ENCODE data around the gene NUDT3.
"Not testable (repeated sequence)": the region's sequence is repeated elsewhere in the genome, so short reads cannot be mapped to it uniquely, and the experiment has no call there.

Gene NUDT3

DNA sequence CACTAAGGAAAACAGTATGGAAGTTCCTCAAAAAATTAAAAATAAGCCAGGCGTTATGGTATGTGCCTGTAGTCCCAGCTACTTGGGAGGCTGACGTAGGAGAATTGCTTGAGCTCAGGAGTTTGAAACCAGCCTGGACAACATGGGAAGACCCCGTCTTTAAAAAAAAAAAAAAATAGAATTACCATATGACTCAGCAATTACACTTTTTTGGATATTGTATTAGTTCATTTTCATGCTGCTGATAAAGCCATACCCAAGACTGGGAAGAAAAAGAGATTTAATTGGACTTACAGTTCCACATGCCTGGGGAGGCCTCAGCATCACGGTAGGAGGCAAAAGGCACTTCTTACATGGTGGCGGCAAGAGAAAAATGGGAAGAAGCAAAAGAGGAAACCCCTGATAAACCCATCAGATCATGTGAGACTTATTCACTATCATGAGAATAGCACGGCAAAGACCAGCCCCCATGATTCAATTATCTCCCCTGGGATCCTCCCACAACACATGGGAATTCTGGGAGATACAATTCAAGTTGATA is 132.9 kb downstream of the NUDT3 start:
- H3K27ac ChIP-seq: no peak overlapping the region
- no peaks in the 10 kb centered on the region for H3K9me3 ChIP-seq
- no peak overlapping the region for H3K4me3 ChIP-seq (ENCODE audit: low read depth in 1 of 2, low read length in 1 of 2)
- no peaks in the 10 kb centered on the region for H3K36me3 ChIP-seq
- H3K27me3 ChIP-seq: no peaks in the 10 kb centered on the region
- no peaks in the 10 kb centered on the region for H3K4me1 ChIP-seq (ENCODE audit: control insufficient read depth in 1 of 2, insufficient read depth in 1 of 2, low read depth in 1 of 2, low read length in 1 of 2)
- TF ChIP-seq, protein P1, sequence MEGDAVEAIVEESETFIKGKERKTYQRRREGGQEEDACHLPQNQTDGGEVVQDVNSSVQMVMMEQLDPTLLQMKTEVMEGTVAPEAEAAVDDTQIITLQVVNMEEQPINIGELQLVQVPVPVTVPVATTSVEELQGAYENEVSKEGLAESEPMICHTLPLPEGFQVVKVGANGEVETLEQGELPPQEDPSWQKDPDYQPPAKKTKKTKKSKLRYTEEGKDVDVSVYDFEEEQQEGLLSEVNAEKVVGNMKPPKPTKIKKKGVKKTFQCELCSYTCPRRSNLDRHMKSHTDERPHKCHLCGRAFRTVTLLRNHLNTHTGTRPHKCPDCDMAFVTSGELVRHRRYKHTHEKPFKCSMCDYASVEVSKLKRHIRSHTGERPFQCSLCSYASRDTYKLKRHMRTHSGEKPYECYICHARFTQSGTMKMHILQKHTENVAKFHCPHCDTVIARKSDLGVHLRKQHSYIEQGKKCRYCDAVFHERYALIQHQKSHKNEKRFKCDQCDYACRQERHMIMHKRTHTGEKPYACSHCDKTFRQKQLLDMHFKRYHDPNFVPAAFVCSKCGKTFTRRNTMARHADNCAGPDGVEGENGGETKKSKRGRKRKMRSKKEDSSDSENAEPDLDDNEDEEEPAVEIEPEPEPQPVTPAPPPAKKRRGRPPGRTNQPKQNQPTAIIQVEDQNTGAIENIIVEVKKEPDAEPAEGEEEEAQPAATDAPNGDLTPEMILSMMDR (IDR thresholded peaks at IDR 0.05): no peak

DNA sequence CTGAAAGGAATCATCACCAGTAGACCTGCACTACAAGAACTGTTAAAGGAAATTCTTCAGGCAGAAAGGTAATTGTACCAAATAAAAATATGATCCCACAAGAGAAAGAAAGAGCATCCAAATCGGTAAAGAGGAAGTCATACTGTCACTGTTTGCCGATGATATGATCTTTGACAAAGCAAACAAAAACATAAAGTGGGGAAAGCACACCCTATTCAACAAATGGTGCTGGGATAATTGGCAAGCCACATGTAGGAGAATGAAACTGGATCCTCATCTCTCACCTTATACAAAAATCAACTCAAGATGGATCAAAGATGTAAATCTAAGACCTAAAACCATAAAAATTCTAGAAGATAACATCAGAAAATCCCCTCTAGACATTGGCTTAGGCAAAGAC is 140.1 kb downstream of the NUDT3 start:
- not testable (repeated sequence) for H3K27me3 ChIP-seq; H3K36me3 ChIP-seq; H3K9me3 ChIP-seq; H3K27ac ChIP-seq; H3K4me3 ChIP-seq (ENCODE audit: low read depth in 1 of 2, low read length in 1 of 2)
- H3K4me1 ChIP-seq (ENCODE audit: control insufficient read depth in 1 of 2, insufficient read depth in 1 of 2, low read depth in 1 of 2, low read length in 1 of 2): peaks cover 39 to 40% of the 10 kb centered on the region in 2 experiments

DNA sequence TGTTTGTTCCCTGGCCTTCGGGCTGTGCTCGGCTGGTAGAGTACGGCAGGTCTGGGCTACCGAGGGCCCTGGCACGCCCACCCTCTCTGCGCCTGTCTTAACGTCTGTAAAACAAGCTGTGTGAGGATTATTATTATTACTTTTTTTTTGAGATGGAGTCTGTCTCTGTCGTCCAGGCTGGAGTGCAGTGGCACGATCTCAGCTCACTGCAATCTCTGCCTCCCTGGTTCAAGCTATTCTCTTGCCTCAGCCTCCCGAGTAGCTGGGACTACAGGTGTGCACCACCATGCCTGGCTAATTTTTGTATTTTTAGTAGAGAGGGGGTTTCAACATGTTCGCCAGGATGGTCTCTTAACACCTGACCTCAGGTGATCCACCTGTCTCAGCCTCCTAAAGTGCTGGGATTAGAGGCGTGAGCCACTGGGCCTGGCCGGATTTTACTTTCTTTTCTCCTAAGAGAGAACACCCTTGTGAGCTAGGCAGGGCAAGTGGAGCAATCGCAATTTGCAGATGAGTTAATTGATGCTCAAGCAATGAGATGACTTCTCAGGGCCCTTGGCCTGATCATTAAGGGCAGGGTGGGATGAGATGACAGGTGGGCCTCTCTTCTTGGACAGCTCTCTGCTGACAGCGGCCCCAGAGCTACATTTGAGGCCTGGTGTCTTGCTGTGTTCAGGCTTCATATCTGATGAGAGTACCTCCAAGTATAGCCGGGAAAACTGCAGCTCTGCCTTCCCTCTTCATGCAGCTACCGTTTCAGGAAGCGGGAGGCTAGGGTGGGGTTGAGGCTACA is 142.8 kb downstream of the NUDT3 start:
- peak overlapping the region; percentile 96 for H3K27ac ChIP-seq
- no peaks in the 10 kb centered on the region for H3K27me3 ChIP-seq
- H3K4me1 ChIP-seq (ENCODE audit: control insufficient read depth in 1 of 2, insufficient read depth in 1 of 2, low read depth in 1 of 2, low read length in 1 of 2): peaks cover 40 to 41% of the 10 kb centered on the region in 2 experiments
- no peaks in the 10 kb centered on the region for H3K9me3 ChIP-seq
- H3K36me3 ChIP-seq: peaks cover 14% of the 10 kb centered on the region
- peak overlapping the region; percentile 87 to 92 for H3K4me3 ChIP-seq (ENCODE audit: low read depth in 1 of 2, low read length in 1 of 2)
- TF ChIP-seq, protein P1 (IDR thresholded peaks at IDR 0.05): no peak

DNA sequence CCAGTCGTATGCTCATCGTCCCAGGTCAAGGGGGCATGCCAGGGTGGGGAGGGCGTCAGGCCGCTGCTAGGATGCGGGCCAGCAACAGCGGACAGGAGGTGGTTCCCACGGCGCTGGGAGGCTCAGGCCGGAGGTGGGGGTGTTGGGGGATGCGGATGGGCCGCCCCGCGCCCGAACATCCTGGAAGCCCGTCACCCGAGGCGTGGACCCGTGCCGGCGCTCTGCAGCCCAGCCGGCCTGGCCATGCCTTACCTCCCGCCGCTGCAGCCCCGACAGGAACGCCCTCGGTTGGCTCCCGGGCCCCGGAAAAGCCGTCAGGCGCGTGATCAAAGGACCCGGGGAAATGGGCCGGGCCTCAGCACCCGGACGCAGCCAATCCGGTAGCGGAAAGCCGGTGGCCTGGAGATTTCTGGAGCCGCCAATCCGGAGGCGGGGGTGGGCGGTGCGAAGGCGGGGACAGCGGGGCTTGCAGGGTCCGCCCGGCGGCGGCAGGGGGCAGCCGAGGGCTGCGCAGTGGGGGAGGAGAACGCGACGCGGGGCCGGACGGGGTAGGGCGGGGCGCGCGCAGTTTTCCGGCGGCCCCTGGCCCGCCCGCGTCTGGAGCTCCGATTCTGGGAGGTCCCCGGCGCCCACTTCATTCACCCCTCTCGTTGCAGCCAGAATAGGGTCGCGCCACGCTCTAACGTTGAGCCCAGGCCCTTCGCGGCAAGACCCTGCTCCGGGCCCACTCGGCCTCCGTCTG is 143.6 kb downstream of the NUDT3 start, which contains the start of gene SMIM29:
Gene SMIM29, minus strand, starts transcription at position 280 of the 742 bp plus-strand sequence. CDS start 1,215 bp downstream, outside the sequence.
- peak within 1 kb of the TSS; percentile 87 to 92 for H3K4me3 ChIP-seq (ENCODE audit: low read depth in 1 of 2, low read length in 1 of 2)
- H3K4me1 ChIP-seq (ENCODE audit: control insufficient read depth in 1 of 2, insufficient read depth in 1 of 2, low read depth in 1 of 2, low read length in 1 of 2): peaks cover 40 to 48% of the 10 kb centered on the region in 2 experiments
- peaks cover 14% of the 10 kb centered on the region for H3K36me3 ChIP-seq
- H3K27me3 ChIP-seq: no peaks in the 10 kb centered on the region
- no peaks in the 10 kb centered on the region for H3K9me3 ChIP-seq
- TF ChIP-seq, protein P1 (IDR thresholded peaks at IDR 0.05): peak; percentile 100
- peak within 1 kb of the TSS; percentile 96 for H3K27ac ChIP-seq

DNA sequence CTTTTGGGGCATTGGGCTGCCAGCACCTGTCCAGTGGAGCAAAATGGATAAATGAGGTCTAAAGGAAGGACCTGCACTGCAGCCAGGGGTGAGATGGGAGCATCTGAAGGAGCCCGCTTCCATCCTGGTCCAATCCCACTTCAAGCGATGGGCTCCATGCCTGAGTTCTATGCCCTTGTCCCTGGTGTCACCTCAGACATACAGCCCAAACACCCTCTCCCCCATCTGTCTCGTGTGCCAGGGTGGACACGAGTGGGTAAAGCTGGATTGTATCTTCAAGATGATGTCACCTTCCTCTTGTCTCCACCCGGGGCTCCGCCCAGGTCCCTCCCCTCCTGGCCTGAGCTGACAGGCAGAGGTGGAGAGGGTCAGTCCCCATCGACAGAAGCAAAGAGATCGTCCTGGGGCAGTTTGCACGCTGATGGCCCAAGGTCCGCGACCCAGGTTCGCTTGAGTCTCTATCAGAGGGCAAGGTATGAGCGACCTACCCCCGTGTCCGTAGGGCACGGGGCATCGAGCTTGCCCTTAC is 144.2 kb downstream of the NUDT3 start:
- Histone ChIP-seq H3K27me3 (no peaks in the 10 kb centered on the region), H3K27ac (peak overlapping the region; percentile 96), H3K4me1 (ENCODE audit: control insufficient read depth in 1 of 2, insufficient read depth in 1 of 2, low read depth in 1 of 2, low read length in 1 of 2) (peaks cover 40 to 50% of the 10 kb centered on the region in 2 experiments), H3K36me3 (peaks cover 14% of the 10 kb centered on the region), H3K9me3 (no peaks in the 10 kb centered on the region), H3K4me3 (ENCODE audit: low read depth in 1 of 2, low read length in 1 of 2) (peak overlapping the region; percentile 87 to 92)
- TF ChIP-seq, protein P1 (IDR thresholded peaks at IDR 0.05): no peak
